Skin of body (tissue), 2 donors: ENCODE results near the gene JRKL. TPM values are rescaled to one million over a fixed set of nuclear protein-coding genes. Genes with fewer than 3 reads are reported as not detected.

Experiments
- DNase-seq: peaks from one replicate; lab custom pipeline; 2025; lab: John Stamatoyannopoulos, UW
- total RNA-seq: library from RNA; depleted of rRNA; stranded (reverse); fragments of >200 nt; gene quantifications from one replicate; pipeline ENCODE4 v1.2.3, GENCODE V29; 2014

Gene JRKL
- 13.9 TPM for total RNA-seq

DNA sequence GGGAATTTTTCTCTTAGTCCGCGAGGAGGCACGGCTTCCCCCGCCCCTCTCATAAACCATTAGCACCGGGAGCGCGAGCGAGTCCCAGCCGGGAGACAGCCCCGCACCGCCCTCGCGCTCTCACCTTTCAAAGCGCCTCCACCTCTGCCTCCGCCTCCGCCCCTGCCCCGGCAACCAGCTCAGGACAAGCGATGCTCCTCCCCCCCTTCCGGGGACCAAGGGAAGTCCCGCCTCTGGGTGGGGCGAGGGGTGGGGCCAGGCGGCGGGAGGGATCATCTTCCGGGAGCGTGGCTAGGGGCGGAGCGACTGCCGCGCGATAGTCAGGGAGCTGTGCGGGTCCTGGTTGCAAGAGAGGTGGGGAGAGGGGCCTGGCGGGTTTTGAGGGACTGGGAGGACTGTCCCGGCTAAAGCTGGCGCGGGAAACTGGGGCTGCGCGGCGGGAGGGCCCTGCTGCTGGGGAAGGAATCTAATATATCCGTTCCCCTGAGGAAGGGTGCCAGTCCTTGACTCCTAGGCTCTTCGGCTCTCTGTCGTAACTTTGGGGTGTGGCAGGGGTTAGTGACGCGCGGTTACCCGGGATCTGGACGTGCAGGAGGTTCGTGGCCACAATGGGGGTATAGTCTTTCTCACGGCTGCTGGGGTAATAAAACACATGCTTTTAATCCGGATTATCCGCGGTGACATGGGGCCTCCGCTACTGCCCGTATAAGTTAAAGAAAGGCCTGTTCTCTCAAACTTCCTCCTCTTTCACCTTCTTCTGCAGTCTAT lies at the start of gene JRKL, which contains the start of gene CCDC82:
Gene JRKL (plus strand): TSS at position 294 of the 768 bp plus-strand sequence. CDS start 637 bp downstream, outside the sequence.
Gene CCDC82 (minus strand): TSS at position 193 of the 768 bp plus-strand sequence. CDS start 5,165 bp downstream, outside the sequence.
- DNase-seq = peak; percentile 94

DNA sequence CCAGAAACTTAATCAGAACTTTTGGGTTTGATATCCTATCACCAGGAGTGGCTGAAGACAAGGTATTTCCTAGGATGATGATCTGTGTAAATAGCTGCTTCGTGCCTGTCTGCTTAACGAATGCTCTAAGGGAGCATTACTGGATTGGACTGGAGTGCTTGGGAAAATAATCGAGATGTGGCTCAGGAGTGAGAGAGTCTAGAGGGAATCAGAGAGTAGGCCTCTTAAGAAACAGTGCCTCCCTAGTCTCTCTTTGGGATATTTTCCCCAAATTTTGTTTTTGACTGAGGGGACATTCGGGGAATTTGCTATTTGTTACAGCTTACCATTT lies 49.3 kb upstream of the JRKL start:
- no peak for DNase-seq

DNA sequence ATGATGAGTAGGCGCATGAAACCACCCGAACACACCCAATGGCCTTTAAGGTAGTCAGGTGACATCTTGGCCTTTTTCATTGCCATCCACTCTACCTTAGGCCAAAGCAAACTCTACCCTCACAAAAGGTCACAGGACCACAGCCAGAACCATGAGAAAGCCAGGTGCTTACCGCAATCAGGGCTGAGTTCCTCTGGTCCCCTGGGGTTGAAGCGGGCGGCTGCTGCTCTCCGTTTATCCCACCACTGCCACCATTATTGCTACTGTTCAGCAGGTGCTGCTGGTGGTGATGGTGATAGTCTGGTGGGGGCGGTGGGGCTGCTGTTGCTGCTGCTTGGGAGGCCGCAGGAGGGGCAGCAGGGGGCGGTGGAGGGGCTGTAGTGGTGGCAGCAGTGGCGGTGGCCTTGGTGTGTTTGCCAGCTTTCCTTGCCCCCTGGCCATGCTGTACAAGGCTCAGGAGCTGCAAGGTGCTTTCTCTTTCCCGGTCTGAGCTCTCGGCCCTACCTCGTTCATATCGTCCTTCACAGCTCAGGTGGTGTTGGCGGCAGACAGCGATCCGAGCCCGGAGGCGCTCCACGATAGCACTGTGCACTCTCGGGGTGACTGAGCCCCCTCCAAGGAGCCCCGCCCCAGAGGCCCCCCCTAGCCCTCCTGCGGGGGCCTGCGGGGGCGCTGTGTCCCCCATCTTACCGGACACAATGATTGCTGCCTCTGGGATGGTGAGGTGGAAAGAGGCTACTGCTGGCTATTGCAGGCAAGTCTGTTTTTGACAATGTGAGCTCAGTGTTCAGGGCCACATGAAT lies 48.4 kb upstream of the JRKL start:
- peak; percentile 45 for DNase-seq

DNA sequence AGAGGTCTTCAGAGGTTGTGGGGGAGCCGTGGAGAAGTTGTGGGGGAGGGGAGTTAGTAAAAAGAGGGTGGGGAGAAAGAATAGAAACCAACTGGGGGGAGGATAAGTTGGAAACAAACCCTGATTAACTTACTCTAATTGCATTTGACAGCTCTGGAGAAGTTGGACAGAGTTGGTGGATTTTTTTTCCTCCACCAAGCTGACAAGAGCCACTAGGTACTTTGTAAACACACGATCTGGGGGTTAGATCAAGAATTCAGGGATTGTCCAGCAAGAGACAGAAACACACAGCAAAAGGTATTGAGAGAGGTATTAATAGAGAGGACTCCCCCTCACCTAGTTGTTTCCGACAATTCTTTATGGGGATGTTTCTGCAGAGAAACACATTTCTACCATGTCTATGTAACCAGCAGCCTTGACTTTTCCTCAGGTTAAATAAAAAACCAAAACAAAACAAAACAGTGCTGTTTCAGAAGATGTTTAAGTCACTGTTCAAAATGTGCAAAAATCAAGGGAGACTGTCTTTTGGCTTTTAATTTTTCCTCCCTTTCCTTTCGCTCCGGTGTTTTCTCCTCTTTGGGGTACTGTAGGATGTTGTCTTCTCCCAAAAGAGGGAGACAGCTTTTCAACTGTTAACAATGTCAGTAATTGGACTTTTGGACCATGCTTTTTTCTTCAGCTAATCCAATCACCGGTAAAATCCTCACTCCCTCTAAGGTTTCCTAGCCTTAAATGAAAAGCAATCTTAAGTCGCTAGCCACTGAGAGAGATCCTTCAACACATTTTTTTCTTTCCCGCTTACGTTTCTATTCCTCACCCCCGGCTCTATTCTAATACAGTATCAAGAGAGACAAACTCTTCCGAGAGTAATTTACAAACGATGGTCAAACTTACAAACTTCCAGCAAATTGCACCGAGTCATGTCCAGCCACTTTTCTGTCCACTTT lies 47.5 kb upstream of the JRKL start:
- peak; percentile 68 for DNase-seq

DNA sequence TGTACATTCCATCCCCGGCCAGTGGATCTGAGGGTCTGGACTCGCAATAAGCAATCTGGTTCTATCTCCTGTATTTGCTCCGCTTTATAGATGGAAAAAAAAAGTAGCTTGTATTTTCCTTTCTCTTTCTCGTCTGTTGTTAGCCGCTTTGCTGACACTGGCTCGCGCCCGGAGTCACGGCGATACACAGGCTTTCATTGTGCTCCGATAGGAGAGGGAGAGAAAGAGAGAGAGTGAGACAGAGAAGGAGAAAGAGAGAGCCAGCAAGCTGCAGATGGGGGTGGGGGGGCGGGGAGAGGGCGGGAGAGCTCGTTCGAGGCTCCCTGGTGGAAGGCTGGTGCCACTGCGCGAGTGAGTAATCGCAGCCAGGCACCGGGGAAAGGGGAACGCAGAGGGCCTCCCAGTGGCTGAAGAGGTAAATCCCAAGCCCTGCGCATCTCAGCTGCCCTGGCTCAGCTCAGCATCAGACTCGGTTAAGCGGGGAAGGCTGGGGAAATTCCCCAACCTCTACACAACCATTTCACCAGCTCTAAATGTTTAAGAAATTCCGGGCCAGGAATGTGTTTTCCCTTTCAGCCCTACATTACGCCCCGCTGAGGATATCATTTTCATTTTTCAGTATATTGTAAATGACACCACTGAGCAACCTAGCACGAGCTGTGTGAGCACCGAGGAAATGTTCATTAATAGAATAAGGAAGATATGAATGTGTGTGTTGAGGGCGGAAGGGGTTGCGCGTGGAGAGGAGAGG lies 46.7 kb upstream of the JRKL start, which contains the start of gene MAML2:
Gene MAML2 (minus strand): TSS at position 235 of the 751 bp plus-strand sequence. CDS start 1,300 bp downstream, outside the sequence.
- peak; percentile 95 for DNase-seq

DNA sequence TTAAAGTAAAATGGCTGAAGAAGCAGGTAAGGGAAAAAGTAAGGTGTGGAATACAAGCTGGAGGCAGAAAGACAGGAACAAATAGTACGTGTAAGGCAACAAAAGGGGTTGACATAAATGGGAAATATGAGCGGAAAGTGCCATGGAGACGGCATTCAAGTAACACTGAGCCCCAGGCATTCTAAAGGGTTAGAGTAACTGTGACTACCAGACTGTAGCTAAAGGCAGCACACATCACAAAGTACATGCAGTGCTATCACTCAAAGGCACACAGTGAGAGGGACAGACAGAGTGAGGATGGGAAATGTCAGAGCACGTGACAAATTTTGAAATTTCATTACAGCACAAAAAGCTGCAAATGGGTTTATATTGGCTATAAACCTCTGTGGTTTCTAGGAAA lies 33.0 kb upstream of the JRKL start:
- DNase-seq = no peak

DNA sequence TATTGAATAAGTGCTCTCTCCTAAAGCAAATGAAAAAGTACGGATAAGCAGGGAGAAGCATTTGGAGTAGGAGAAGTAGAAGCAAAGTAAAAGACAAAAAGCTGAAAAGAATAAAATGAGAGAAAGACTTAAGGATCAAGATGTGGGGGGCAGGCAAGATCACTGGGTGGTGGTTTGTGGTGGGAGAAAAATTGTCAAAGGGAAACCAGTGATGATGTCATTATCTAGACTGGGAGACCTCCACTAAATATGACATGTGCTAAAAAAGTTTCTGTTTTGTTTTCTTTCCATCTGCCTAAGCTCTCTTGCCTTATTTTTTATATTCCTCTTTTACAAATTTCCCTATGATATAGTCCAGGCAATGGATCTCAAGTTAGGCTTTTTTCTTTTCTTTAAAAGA lies 32.0 kb upstream of the JRKL start:
- DNase-seq = no peak

DNA sequence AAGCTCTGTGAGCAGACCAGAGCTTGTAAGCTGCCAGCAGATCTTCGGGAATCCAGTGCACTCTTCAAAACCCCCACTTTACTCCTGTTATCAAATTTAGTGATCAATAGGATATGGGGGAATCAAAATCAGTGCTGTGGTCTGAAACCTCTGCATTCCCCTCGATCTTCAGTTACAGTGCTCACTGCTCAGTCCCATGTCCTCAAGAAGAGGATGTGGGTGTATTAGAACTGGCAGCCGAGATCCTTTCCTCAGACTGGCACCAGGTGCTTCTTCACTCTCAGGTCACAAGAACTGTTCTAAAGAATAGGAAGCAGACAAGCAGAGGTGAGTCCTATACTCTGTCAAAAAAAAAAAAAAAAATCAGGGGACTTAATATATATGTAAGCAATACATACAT lies 31.5 kb upstream of the JRKL start:
- no peak for DNase-seq

DNA sequence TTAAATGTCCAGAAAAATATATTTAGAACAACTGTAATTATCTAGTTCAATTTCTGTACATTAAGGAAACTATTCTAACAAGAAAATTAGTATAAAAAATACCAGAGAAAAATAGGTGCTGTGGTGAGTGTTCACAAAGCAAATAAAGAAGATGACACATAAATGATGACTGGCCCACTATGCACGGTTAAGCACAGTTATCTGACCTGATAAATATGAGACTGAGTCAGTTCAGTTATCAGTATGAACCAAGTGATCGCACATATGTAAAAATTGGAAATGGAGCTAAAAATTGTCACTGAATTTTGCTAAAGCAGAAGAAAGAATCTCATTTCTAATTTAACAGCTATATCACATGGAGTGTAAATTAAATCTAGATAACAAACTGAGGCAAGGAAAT lies 28.0 kb upstream of the JRKL start:
- no peak for DNase-seq

DNA sequence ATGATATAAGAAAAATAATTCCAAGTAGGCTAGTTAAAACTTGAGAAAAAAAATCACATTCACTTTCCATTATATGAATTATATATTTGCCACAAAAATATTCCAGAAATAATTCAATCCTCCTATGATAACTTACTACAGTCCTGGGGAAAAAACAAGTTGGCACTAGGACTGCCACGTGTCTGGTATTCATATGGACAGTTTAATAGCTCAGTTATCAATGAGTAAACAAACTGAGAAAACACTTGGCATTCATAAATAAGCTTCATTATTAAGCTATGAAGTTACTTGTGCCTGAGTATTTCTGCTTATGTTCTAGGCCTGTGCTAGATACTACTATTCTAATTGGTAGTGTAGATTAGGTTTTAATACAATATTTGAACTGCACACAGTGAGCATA lies 24.3 kb upstream of the JRKL start:
- DNase-seq = no peak

DNA sequence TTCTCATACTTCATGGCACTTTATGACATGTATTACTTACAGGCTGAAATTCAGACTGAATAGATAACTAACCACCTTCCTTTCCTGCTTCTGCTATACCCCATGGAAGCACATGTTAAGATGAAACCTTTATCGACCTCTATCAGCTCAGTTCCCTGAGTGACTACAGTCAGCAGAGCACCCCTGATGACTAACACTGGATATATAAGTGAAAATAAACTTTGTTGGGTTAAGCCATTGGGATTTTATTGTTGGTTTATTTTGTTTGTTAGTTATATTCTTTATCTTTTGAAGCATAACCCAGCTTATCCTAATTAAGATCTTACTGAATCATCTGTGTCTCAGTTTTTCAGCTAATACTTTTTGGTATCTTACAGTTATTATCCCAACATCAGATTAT lies 23.8 kb upstream of the JRKL start:
- no peak for DNase-seq

DNA sequence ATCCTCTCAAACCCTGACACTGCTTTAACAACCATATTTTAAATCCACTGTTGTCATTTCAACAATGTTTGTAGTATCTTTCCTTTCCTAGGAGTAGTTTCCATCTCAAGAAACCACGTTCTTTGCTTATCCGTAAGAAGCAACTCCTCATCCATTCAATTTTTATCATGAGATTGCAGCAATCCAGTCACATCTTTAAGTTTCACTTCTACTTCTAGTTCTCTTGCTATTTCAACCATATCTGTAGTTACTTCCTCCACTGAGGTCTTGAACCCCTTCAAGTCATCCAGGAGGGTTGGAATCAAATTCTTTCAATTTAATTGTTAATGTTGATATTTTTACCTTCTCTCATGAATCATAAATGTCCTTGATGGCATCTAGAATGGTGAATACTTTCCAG lies 22.5 kb upstream of the JRKL start:
- no peak for DNase-seq

DNA sequence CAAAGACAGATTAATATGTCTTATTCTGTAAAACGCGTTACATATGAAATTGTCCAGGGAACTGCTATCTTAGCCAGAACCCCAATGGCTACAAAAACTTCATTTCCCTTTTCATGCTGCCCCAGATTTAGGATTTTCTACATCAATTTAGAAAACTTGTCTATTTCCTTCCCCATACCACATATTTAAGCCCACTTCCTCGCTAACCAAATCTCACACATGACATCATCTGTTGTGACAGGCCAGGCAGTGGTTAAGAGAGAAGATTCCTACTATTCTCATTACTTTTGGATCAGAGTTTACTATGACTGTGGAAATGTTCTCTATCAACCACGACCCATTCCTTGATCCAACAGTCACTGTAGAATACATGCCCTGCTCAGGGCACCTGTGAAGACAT lies 16.0 kb upstream of the JRKL start:
- no peak for DNase-seq

DNA sequence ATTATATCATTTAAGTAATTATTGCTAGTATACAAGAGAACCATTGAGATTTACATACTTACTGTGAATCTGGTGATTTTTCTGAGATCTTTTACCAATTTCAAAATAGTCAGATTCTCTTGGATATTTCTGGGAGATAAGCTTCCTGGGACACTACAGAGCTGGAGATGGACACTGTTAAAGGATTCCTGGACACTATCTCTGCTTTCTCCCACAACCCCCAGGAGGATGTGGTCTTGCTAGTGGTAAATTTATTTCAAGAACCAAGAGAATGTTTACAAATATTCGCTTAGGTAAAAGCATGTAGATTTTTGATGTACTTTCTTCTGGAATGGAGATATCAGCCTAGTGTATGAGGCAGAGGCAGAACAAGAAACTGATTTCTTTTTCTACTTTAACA lies 13.0 kb upstream of the JRKL start:
- DNase-seq = no peak

DNA sequence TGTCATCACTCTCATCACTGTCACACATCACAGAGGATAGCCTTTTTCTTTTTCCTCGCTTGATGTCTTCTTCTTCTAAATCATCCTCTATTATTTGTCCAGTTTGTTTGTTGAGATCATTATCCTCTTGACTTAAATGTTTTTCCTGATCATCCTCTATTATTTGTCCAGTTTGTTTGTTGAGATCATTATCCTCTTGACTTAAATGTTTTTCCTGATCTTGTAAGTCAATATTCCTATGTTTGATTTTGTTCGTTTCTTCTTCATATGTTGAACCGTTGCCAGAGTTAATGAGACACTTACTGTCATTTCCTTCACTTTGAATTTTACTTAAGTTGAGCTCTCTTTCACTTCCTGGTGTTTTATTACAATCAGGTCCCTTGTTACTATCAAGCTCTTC lies 5.7 kb upstream of the JRKL start:
- no peak for DNase-seq

DNA sequence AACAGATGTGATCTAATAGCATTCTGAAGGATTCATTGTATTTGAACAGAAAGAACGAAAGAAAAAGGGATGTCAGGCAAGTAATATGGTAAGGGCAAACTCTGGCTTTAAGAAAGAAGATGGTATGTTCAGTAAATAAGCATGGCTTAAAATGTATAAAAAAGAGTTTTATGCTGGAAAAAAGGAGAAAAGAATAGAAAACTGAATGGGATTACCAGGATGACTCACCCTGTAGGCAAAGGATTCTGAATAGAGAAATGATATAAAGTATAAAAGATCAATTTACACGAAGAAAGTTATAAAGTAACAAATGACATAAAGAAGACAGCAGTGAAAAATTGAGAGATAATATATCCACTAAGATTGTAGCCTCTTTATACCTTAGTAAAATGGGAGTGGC lies 4.6 kb upstream of the JRKL start:
- no peak for DNase-seq

DNA sequence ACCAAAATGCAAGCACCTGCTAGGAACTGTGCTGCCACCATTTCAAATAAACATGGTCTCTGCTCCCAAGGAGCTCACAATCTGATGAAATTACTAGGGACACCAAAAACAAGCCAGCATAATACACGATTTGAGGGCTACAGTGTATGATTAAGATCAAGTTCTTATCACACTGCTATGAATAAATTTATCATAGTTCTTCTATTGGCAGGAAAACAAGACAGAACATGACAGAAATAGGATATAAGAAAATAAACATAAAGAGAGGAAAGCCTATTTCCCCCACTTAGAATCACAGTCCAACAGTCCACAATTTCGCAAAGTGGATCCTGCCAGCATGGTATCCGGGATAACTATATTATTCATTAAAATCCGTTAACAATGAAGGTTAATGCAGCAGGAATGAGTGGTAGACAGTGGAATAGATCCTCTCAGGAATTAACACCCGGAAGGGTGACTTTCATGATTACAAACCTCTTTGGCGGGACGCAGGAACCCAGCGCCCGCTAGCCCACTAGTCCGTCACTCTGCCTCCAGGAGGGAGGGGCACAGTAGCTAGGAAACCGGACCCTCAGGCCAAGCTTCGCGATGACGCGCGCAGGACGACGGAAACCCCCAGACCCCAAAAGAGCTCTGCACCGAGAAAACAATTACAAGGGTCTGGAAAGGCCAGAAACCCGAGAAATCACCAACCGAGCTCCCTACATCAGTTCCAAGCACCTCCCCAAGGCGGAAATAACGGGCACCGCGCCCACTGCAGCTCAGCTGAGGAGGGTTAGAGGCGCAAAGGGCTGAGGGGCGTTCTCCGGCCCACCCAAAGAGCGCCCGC lies 708 bp upstream of the JRKL start:
- peak; percentile 67 for DNase-seq

DNA sequence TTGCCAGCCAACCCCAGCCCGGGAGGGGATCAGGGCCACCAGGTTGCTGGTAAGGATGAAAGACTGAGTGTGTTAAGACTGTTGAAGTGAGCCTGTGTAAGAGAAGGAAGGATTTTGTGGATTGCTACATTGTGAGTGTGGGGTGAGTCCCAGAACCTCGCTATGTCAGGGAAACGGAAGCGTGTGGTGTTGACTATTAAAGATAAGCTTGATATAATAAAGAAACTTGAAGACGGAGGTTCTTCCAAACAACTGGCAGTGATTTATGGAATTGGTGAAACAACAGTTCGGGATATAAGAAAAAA lies 627 bp downstream of the JRKL start:
- peak; percentile 40 for DNase-seq

DNA sequence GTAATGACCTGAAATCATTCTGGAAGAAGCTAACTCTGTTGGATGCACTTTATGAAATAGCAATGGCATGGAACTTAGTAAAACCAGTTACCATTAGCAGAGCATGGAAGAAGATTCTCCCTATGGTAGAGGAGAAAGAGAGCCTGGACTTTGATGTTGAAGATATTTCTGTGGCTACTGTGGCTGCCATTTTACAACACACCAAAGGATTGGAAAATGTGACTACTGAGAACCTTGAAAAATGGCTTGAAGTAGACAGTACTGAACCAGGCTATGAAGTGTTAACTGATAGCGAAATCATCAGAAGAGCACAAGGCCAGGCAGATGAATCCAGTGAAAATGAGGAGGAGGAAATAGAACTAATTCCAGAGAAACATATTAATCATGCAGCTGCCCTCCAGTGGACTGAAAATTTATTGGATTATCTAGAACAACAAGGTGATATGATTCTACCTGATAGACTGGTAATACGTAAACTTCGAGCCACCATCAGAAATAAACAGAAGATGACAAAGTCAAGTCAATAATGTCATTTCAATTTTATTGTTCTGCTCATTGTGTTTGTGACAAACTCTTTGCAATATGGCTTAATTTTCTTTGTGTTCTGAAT lies 2.0 kb downstream of the JRKL start:
- DNase-seq = no peak
